Effector memory CD4-positive, alpha-beta T cell (primary cell): ENCODE measurements around the gene DTNB.
"Not testable (repeated sequence)": the region's sequence is repeated elsewhere in the genome, so short reads cannot be mapped to it uniquely, and the experiment has no call there.

ENCODE experiments used
- DNase-seq, 3 donors: peaks; one replicate each; pipeline ENCODE4 v3.0.0-alpha.2; 2020
- H3K27ac ChIP-seq: 2 replicates; pipeline ENCODE4 v1.7.0; 2013; ENCODE audit warnings: mild to moderate bottlenecking, low read length, moderate library complexity; ENCODE audit not compliant: insufficient read depth, poor library complexity, severe bottlenecking
- H3K27me3 ChIP-seq: replicated peaks from 2 replicates; pipeline ENCODE4 v1.7.0; 2013; ENCODE audit warnings: mild to moderate bottlenecking, low read length; ENCODE audit not compliant: insufficient read depth, control insufficient read depth, poor library complexity, severe bottlenecking
- H3K36me3 ChIP-seq: 2 replicates; pipeline ENCODE4 v1.7.0; 2013; ENCODE audit warnings: mild to moderate bottlenecking, low read length, moderate library complexity; ENCODE audit not compliant: control insufficient read depth, insufficient read depth
- H3K4me1 ChIP-seq: 2 replicates; pipeline ENCODE4 v1.7.0; 2013; ENCODE audit warnings: low read length, mild to moderate bottlenecking; ENCODE audit not compliant: control insufficient read depth, insufficient read depth, poor library complexity, severe bottlenecking
- H3K4me3 ChIP-seq: 2 replicates; pipeline ENCODE4 v1.7.0; 2013; ENCODE audit warnings: low read length, low read depth, mild to moderate bottlenecking; ENCODE audit not compliant: insufficient read depth, poor library complexity, severe bottlenecking
- H3K9me3 ChIP-seq: 2 replicates; pipeline ENCODE4 v1.7.0; 2013; ENCODE audit warnings: mild to moderate bottlenecking, low read length, moderate library complexity; ENCODE audit not compliant: control insufficient read depth

The DTNB gene

DNA sequence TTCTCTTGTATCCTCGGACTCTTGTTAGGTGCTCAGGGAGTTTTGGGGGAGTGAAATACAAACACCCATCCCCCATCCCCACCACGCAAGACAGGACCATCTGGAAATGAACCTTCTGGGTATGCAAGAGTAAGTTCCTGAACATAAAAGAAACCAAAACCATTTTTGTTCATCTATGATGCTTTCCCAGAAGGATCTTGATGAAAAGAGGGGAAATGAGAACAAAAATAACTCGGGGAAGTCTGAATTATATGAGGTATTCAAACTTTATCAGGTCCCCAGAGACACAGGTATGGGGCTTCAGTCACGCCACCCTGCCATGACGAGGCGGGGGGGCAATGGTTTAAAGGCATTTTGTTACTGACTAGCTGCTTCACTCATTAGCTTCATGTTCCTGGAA, 263.0 kb downstream of the DTNB start:
- no peaks in the 10 kb centered on the region for H3K36me3 ChIP-seq
- H3K27me3 ChIP-seq = no peaks in the 10 kb centered on the region
- no peak overlapping the region for H3K27ac ChIP-seq
- H3K4me1 ChIP-seq = no peaks in the 10 kb centered on the region
- DNase-seq = no peak
- no peak overlapping the region for H3K4me3 ChIP-seq
- no peaks in the 10 kb centered on the region for H3K9me3 ChIP-seq

- Histone ChIP-seq H3K4me3 (no peak overlapping the region), H3K27ac (no peak overlapping the region)
- DNase-seq = no peak
Measured at GRCh38 chr2:25409468-25409867, 263.9 kb downstream of the DTNB start.

DNA sequence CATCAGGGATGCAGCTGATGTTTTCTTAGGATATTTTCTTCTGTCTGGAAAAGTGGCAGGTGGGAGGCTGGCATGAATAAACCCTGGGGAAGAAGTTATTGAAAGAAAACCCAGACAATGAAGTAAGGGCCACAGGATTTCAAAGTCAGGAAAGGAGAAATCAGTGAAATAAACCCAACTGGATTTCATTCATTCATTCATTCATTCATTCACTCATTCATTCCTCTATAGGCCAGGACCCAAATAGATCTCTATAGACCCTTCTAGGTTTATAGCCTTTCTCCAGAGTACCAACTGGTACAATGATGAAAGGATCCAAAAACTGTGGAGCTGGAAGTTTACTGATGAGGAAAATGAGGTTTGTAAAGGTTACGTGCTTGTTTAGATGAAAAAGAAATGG, 264.3 kb downstream of the DTNB start:
- no peak overlapping the region for H3K4me3 ChIP-seq
- no peaks in the 10 kb centered on the region for H3K9me3 ChIP-seq
- H3K27ac ChIP-seq = no peak overlapping the region
- no peaks in the 10 kb centered on the region for H3K4me1 ChIP-seq
- DNase-seq = no peak
- no peaks in the 10 kb centered on the region for H3K27me3 ChIP-seq
- no peaks in the 10 kb centered on the region for H3K36me3 ChIP-seq

More at GRCh38 chr2:25409468-25409867, 263.9 kb downstream of the DTNB start:
- no peaks in the 10 kb centered on the region for H3K9me3 ChIP-seq
- H3K4me1 ChIP-seq = no peaks in the 10 kb centered on the region
- no peaks in the 10 kb centered on the region for H3K36me3 ChIP-seq
- no peaks in the 10 kb centered on the region for H3K27me3 ChIP-seq

GRCh38 chr2:25405611-25406295, 267.6 kb downstream of the DTNB start:
- H3K4me1 ChIP-seq = no peaks in the 10 kb centered on the region
- DNase-seq = no peak
- H3K4me3 ChIP-seq = no peak overlapping the region
- no peaks in the 10 kb centered on the region for H3K9me3 ChIP-seq
- H3K27me3 ChIP-seq = no peaks in the 10 kb centered on the region
- H3K36me3 ChIP-seq = no peaks in the 10 kb centered on the region
- H3K27ac ChIP-seq = no peak overlapping the region

DNA sequence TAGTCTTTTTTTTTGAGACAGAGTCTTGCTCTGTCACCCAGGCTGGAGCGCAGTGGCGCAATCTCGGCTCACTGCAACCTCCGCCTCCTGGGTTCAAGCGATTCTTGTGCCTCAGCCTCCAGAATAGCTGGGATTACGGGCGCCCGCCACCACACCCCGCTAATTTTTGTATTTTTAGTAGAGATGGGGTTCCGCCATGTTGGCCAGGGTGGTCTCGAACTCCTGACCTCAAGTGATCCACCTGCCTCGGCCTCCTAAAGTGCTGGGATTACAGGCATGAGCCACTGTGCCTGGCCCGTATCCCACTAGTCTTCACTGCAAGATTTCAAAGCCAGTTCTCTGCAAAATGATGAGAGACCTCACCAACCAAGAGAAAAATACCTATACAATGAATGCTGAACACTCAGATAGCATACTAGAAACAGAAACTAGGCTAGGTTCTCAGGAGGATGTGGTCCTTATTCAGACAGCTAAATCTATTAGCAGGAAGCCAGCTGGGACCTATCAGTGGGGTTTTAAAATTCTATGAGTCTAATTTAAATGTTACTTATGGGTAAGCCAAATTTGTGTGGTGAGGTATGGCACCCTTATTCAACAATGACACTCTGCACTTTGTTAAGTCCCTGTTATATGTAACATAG, 270.1 kb downstream of the DTNB start:
- not testable (repeated sequence) for H3K27ac ChIP-seq, H3K36me3 ChIP-seq, H3K4me1 ChIP-seq, H3K27me3 ChIP-seq, H3K9me3 ChIP-seq, DNase-seq, H3K4me3 ChIP-seq

GRCh38 chr2:25402477-25402876, 270.9 kb downstream of the DTNB start:
- H3K4me3 ChIP-seq = no peak overlapping the region
- H3K27ac ChIP-seq = no peak overlapping the region
- DNase-seq = no peak

GRCh38 chr2:25401307-25402026, 271.9 kb downstream of the DTNB start:
- Histone ChIP-seq H3K9me3 (no peaks in the 10 kb centered on the region), H3K27ac (no peak overlapping the region), H3K4me3 (no peak overlapping the region), H3K4me1 (no peaks in the 10 kb centered on the region), H3K36me3 (no peaks in the 10 kb centered on the region), H3K27me3 (no peaks in the 10 kb centered on the region)
- DNase-seq = no peak

More at GRCh38 chr2:25402477-25402876, 270.9 kb downstream of the DTNB start:
- H3K4me1 ChIP-seq = no peaks in the 10 kb centered on the region
- no peaks in the 10 kb centered on the region for H3K36me3 ChIP-seq
- no peaks in the 10 kb centered on the region for H3K9me3 ChIP-seq
- no peaks in the 10 kb centered on the region for H3K27me3 ChIP-seq

DNA sequence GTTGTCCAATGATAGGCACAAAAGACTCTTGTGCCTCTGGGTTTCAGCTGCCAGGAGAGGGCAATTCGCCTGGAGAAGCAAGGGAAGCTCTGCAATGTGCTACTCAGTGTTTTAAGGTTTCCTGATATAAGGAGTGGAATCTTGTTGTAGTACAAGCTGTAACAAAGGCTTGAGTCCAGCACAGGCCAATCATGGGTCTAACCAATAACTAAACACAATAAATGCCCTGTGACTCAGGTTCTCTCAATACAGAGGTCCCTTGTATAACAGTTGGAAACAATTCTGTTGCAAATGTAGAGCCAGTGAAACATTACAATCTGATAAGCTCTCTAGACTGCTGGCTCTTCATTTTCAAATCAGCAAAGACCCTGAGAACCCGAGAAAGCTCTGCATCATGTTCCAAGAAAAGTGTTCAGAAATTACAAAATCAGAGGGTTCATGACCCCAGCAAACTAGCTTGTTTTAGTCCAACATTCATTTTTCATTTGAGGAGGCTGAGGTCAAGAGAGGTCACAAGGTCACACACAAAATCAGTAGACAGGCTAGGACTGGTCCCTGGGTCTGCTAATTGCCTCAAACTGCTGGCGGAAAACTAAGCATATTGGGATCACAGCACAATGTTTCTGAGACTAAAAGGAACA, 272.7 kb downstream of the DTNB start:
- Histone ChIP-seq H3K4me1 (no peaks in the 10 kb centered on the region), H3K27me3 (no peaks in the 10 kb centered on the region), H3K36me3 (no peaks in the 10 kb centered on the region), H3K4me3 (no peak overlapping the region), H3K27ac (no peak overlapping the region), H3K9me3 (no peaks in the 10 kb centered on the region)
- no peak for DNase-seq

DNA sequence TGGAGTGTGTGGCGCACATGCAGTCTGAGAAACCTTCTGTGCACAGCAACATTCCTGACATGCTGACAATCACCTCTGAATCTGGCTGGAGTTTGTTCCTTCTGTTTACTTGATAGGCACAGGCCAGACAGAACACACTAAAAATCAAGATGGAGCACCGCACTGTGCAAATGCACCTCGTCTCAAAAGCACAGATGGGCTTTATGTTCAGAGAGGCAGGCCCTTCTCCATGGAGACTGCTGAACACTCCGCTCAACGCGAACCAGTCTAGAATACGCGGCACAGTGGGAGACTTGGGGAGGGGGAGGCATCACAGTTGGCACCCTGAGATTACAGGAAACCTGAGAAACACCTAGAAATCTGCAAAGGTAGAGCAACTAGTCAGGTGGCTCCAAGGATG, 273.2 kb downstream of the DTNB start:
- Histone ChIP-seq H3K36me3 (no peaks in the 10 kb centered on the region), H3K4me1 (no peaks in the 10 kb centered on the region), H3K4me3 (no peak overlapping the region), H3K9me3 (no peaks in the 10 kb centered on the region), H3K27me3 (no peaks in the 10 kb centered on the region), H3K27ac (no peak overlapping the region)
- no peak for DNase-seq

- no peak for DNase-seq
- H3K36me3 ChIP-seq = no peaks in the 10 kb centered on the region
Measured at GRCh38 chr2:25398534-25398933, 274.8 kb downstream of the DTNB start.

More at GRCh38 chr2:25398534-25398933, 274.8 kb downstream of the DTNB start:
- Histone ChIP-seq H3K4me3 (no peak overlapping the region), H3K27ac (no peak overlapping the region), H3K4me1 (no peaks in the 10 kb centered on the region), H3K9me3 (no peaks in the 10 kb centered on the region), H3K27me3 (no peaks in the 10 kb centered on the region)
